ENCODE measurements around the gene FAM241A. TPM values are rescaled to one million over a fixed set of nuclear protein-coding genes. Genes with fewer than 3 reads are reported as not detected.

The FAM241A gene
- total and polyA plus RNA-seq, 2 of the 13 experiments (the other 11 are each of a cell fraction or from before 2014, with no cell fraction given), result 0.61 to 0.69 TPM

DNA sequence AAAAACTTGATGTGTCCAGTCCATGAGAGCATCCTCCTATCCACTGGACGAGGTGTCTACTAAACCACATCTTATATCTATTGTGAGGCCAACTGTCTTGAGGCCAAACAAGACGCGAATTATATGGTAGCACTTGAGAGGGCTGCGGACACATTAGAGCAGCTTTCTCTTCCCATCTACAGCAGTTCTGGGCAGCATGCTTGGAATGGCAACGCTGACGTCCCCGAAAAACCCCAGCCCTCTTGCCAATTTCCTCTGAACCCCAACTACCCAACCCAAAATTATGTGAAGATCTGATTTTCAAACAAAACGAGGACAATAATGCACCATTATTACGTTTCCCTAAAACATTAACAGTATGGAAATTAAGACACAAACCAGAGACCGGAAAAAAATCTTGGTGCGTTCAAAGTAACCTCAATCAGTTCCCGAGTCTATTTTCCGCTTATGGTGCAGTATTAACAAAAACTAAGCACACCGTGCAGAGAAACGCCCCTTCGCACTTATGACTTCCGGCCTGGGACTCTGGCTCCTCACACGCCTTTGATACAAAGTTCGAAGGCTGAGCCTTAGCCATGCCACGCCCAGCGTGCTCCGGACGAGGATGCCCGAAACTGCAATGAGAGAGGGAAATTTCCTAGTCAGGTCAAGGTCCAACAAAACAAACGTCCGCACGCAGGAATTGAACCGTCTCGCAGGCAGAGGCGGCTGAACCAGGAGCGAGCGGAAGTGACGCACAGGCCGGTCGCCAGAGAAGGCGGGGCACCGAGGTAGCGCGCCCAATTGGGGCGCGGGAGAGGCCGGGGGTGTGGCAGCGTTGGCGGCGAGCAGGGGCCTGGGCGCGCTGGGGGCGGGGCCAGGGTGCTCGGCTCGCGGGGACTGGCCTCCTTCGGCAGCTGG lies 85.9 kb downstream of the FAM241A start (continued):
- TF ChIP-seq, protein P1, sequence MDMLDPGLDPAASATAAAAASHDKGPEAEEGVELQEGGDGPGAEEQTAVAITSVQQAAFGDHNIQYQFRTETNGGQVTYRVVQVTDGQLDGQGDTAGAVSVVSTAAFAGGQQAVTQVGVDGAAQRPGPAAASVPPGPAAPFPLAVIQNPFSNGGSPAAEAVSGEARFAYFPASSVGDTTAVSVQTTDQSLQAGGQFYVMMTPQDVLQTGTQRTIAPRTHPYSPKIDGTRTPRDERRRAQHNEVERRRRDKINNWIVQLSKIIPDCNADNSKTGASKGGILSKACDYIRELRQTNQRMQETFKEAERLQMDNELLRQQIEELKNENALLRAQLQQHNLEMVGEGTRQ (IDR thresholded peaks at IDR 0.05; ENCODE audit: low read depth, low read length), result no peak
- TF ChIP-seq, protein P1 (CRISPR knock-in tag; IDR thresholded peaks at IDR 0.05; ENCODE audit: borderline replicate concordance), result no peak
- TF ChIP-seq NBN (conservative IDR thresholded peaks at IDR 0.05) (no peak), TP53 (CRISPR knock-in tag; conservative IDR thresholded peaks at IDR 0.05) (0 out of 2 replicates have a peak, but pooled peaks have one; percentile 22), KDM3A (CRISPR knock-in tag; IDR thresholded peaks at IDR 0.05; ENCODE audit: low read depth) (no peak; the same call in 1 of the 2 replicates), ATF7-NPFF (CRISPR knock-in tag; IDR thresholded peaks at IDR 0.05; ENCODE audit: low read depth) (peak; percentile 30), SRY (CRISPR knock-in tag; IDR thresholded peaks at IDR 0.05) (no peak; the same call in 1 of the 2 replicates), NFATC3 (CRISPR knock-in tag; IDR thresholded peaks at IDR 0.05) (0 out of 2 replicates have a peak, but pooled peaks have one; percentile 66), ZNF260 (CRISPR knock-in tag; IDR thresholded peaks at IDR 0.05; ENCODE audit: borderline replicate concordance, low read depth) (no peak), CREB3 (CRISPR knock-in tag; IDR thresholded peaks at IDR 0.05) (no peak), SOX13 (IDR thresholded peaks at IDR 0.05) (no peak), SOX13 (CRISPR knock-in tag; conservative IDR thresholded peaks at IDR 0.05 in 1 of 2, IDR thresholded peaks at IDR 0.05 in 1 of 2) (peak in 1 of 2 experiments; percentile 73; a peak in 2 of 4 replicates), NRL (CRISPR knock-in tag; IDR thresholded peaks at IDR 0.05; ENCODE audit: borderline replicate concordance) (no peak), ELF4 (CRISPR knock-in tag; IDR thresholded peaks at IDR 0.05; ENCODE audit: borderline replicate concordance) (no peak; the same call in 1 of the 2 replicates), CENPX (CRISPR knock-in tag; IDR thresholded peaks at IDR 0.05) (no peak)
- TF ChIP-seq, protein P2, sequence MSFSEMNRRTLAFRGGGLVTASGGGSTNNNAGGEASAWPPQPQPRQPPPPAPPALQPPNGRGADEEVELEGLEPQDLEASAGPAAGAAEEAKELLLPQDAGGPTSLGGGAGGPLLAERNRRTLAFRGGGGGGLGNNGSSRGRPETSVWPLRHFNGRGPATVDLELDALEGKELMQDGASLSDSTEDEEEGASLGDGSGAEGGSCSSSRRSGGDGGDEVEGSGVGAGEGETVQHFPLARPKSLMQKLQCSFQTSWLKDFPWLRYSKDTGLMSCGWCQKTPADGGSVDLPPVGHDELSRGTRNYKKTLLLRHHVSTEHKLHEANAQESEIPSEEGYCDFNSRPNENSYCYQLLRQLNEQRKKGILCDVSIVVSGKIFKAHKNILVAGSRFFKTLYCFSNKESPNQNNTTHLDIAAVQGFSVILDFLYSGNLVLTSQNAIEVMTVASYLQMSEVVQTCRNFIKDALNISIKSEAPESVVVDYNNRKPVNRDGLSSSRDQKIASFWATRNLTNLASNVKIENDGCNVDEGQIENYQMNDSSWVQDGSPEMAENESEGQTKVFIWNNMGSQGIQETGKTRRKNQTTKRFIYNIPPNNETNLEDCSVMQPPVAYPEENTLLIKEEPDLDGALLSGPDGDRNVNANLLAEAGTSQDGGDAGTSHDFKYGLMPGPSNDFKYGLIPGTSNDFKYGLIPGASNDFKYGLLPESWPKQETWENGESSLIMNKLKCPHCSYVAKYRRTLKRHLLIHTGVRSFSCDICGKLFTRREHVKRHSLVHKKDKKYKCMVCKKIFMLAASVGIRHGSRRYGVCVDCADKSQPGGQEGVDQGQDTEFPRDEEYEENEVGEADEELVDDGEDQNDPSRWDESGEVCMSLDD (CRISPR knock-in tag; IDR thresholded peaks at IDR 0.05; ENCODE audit: borderline replicate concordance), result no peak
- TF ChIP-seq, protein P3, sequence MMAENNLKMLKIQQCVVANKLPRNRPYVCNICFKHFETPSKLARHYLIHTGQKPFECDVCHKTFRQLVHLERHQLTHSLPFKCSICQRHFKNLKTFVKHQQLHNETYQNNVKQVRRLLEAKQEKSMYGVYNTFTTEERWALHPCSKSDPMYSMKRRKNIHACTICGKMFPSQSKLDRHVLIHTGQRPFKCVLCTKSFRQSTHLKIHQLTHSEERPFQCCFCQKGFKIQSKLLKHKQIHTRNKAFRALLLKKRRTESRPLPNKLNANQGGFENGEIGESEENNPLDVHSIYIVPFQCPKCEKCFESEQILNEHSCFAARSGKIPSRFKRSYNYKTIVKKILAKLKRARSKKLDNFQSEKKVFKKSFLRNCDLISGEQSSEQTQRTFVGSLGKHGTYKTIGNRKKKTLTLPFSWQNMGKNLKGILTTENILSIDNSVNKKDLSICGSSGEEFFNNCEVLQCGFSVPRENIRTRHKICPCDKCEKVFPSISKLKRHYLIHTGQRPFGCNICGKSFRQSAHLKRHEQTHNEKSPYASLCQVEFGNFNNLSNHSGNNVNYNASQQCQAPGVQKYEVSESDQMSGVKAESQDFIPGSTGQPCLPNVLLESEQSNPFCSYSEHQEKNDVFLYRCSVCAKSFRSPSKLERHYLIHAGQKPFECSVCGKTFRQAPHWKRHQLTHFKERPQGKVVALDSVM (CRISPR knock-in tag; IDR thresholded peaks at IDR 0.05), result no peak
- TF ChIP-seq, protein P4, sequence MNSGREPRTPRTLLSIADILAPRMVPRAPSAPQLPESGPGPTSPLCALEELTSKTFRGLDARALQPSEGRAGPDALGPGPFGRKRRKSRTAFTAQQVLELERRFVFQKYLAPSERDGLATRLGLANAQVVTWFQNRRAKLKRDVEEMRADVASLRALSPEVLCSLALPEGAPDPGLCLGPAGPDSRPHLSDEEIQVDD (CRISPR knock-in tag; IDR thresholded peaks at IDR 0.05; ENCODE audit: borderline replicate concordance), result no peak

Data from HepG2 (cell line).